SK-N-SH (cell line): Measurements from ENCODE around the gene AGMAT. TPM values are rescaled to one million over a fixed set of nuclear protein-coding genes. Genes with fewer than 3 reads are reported as not detected.

Experiments
- CTCF ChIA-PET: fragments of 300-600, 350-600 bp; formaldehyde crosslinking; extraction: SDS; loops from one replicate; lab custom pipeline; 2021; lab: Yijun Ruan, JAX
- POLR2A ChIA-PET: fragments of 350-600 bp; sonication (Branson Sonifier 250); formaldehyde crosslinking; extraction: SDS; loops from one replicate; lab custom pipeline; 2020; ENCODE audit warnings: antibody characterized with exemption, inconsistent platforms; lab: Yijun Ruan, JAX
- DNase-seq: peaks from one replicate; pipeline ENCODE4 v3.0.0; 2012
- H2AFZ ChIP-seq: fragments of 200-600 bp; sonication (generic); 2 replicates; pipeline ENCODE4 v1.8.1; 2016; ENCODE audit warnings: antibody characterized with exemption, mild to moderate bottlenecking, low read depth
- H3F3A ChIP-seq: fragments of 200-600 bp; sonication (generic); replicated peaks from 2 replicates; pipeline ENCODE3; 2016; ENCODE audit warnings: antibody characterized with exemption, mild to moderate bottlenecking; ENCODE audit not compliant: insufficient read depth
- H3K27ac ChIP-seq, 2 experiments: fragments of 200-500 bp in 1 of 2; fragments of 200-600 bp in 1 of 2; sonication (Bioruptor generic) in 1 of 2; sonication (generic), shearing (Covaris generic) in 1 of 2; 2 replicates each; pipeline versions ENCODE4 v1.5.1 to v1.6.1; 2014 to 2016; ENCODE audit warnings: low read depth in 2 of 2, inconsistent platforms in 1 of 2, low read length in 1 of 2, mild to moderate bottlenecking in 1 of 2, mixed read lengths in 1 of 2
- H3K27me3 ChIP-seq: fragments of 200-600 bp; sonication (generic), shearing (Covaris generic); 2 replicates; pipeline ENCODE4 v1.6.1; 2016; ENCODE audit warnings: mixed run types; ENCODE audit not compliant: insufficient read depth
- H3K36me3 ChIP-seq, 2 experiments: fragments of 200-500 bp in 1 of 2; fragments of 200-600 bp in 1 of 2; sonication (Bioruptor generic) in 1 of 2; sonication (generic) in 1 of 2; replicated peaks in 1 of 2; 2 replicates each; pipeline versions ENCODE3 to v1.5.1; 2014 to 2016; ENCODE audit warnings: low read length in 1 of 2, mild to moderate bottlenecking in 1 of 2; ENCODE audit not compliant: insufficient read depth in 2 of 2, control insufficient read depth in 1 of 2
- H3K4me1 ChIP-seq, 2 experiments: fragments of 200-500 bp in 1 of 2; fragments of 200-600 bp in 1 of 2; sonication (Bioruptor generic) in 1 of 2; sonication (generic), shearing (Covaris generic) in 1 of 2; 2 replicates each; pipeline versions ENCODE4 v1.5.1 to v1.6.1; 2014 to 2016; ENCODE audit warnings: low read depth in 1 of 2, low read length in 1 of 2, mixed run types in 1 of 2; ENCODE audit not compliant: insufficient read depth in 2 of 2, control insufficient read depth in 1 of 2
- H3K4me2 ChIP-seq: fragments of 200-600 bp; sonication (generic), shearing (Covaris generic); 2 replicates; pipeline ENCODE4 v1.6.1; 2017; ENCODE audit warnings: mixed run types
- H3K4me3 ChIP-seq, 2 experiments: fragments of 200-500 bp in 1 of 2; fragments of 200-600 bp in 1 of 2; sonication (Bioruptor generic) in 1 of 2; sonication (generic), shearing (Covaris generic) in 1 of 2; 2 replicates each; pipeline versions ENCODE4 v1.5.1 to v1.8.1; 2014 to 2016; ENCODE audit warnings: low read depth in 2 of 2, inconsistent platforms in 1 of 2, low read length in 1 of 2, mild to moderate bottlenecking in 1 of 2, mixed read lengths in 1 of 2, moderate library complexity in 1 of 2
- H3K79me2 ChIP-seq: fragments of 200-600 bp; sonication (generic); 2 replicates; pipeline ENCODE4 v1.8.1; 2017; ENCODE audit warnings: mild to moderate bottlenecking; ENCODE audit not compliant: insufficient read depth
- H3K9ac ChIP-seq: fragments of 200-600 bp; sonication (generic); 2 replicates; pipeline ENCODE4 v1.6.1; 2017; ENCODE audit warnings: mixed run types
- H3K9me2 ChIP-seq: fragments of 200-600 bp; sonication (generic); 2 replicates; pipeline ENCODE4 v1.6.1; 2017; ENCODE audit warnings: mixed run types
- H3K9me3 ChIP-seq: fragments of 200-600 bp; sonication (generic); 2 replicates; pipeline ENCODE4 v1.6.1; 2017; ENCODE audit warnings: mixed run types, mild to moderate bottlenecking, moderate library complexity
- H4K20me1 ChIP-seq: fragments of 200-600 bp; sonication (generic); 2 replicates; pipeline ENCODE4 v1.6.1; 2017; ENCODE audit warnings: mild to moderate bottlenecking, mixed run types; ENCODE audit not compliant: insufficient read depth
- CHD2 ChIP-seq: fragments of 150-350 bp; IDR thresholded peaks from 2 replicates; pipeline ENCODE4 v1.6.1; 2018; ENCODE audit warnings: low read length; ENCODE audit not compliant: partially characterized antibody
- ELF1 ChIP-seq: IDR thresholded peaks from 2 replicates; pipeline ENCODE4 v1.4.0; 2012
- EP300 ChIP-seq, 2 experiments: IDR thresholded peaks; 2 replicates each; pipeline versions ENCODE4 v1.4.0 to v1.6.1; 2012; ENCODE audit warnings: borderline replicate concordance in 1 of 2, low read depth in 1 of 2, low read length in 1 of 2
- GABPA ChIP-seq: IDR thresholded peaks from 2 replicates; pipeline ENCODE4 v1.4.0; 2012; ENCODE audit warnings: low read depth, mild to moderate bottlenecking
- GATA2 ChIP-seq: sonication (generic); formaldehyde crosslinking; IDR thresholded peaks from 2 replicates; pipeline ENCODE4 v1.5.0; 2020; ENCODE audit warnings: mild to moderate bottlenecking, missing genetic modification reagents
- MEF2A ChIP-seq: IDR thresholded peaks from 2 replicates; pipeline ENCODE4 v1.4.0; 2012; ENCODE audit warnings: low read depth, borderline replicate concordance
- RCOR1 ChIP-seq: fragments of 150-350 bp; IDR thresholded peaks from 2 replicates; pipeline ENCODE4 v1.6.1; 2017; ENCODE audit warnings: antibody characterized with exemption, low read length
- RFX5 ChIP-seq: IDR thresholded peaks from 2 replicates; pipeline ENCODE4 v1.6.1; 2012; ENCODE audit warnings: mild to moderate bottlenecking, improper control_type of control experiment, low read length
- SIN3A ChIP-seq: IDR thresholded peaks from 2 replicates; pipeline ENCODE4 v1.6.1; 2012; ENCODE audit warnings: low read depth, mild to moderate bottlenecking, low read length, moderate library complexity, borderline replicate concordance
- SMC3 ChIP-seq: IDR thresholded peaks from 2 replicates; pipeline ENCODE4 v1.6.1; 2012; ENCODE audit warnings: low read depth, low read length, improper control_type of control experiment
- TAF1 ChIP-seq: IDR thresholded peaks from 2 replicates; pipeline ENCODE4 v1.6.1; 2012; ENCODE audit warnings: low read depth, mild to moderate bottlenecking, low read length, moderate library complexity, borderline replicate concordance
- TCF12 ChIP-seq: IDR thresholded peaks from 2 replicates; pipeline ENCODE4 v1.4.0; 2012
- TEAD4 ChIP-seq: IDR thresholded peaks from 2 replicates; pipeline ENCODE4 v1.4.0; 2012; ENCODE audit warnings: mild to moderate bottlenecking, borderline replicate concordance; ENCODE audit not compliant: insufficient read depth
- YY1 ChIP-seq: IDR thresholded peaks from 2 replicates; pipeline ENCODE4 v1.4.0; 2012; ENCODE audit warnings: low read depth, mild to moderate bottlenecking
- WGBS: methylation state at CpG from one replicate; pipeline ENCODE4 v1.1.6; 2017; ENCODE audit warnings: low lambda C conversion rate; 5-methylcytosine and 5-hydroxymethylcytosine counted together
- polyA plus RNA-seq, 3 experiments: library from polyadenylated mRNA; depleted of rRNA; stranded (reverse); fragments of >200 nt; gene quantifications; 2 replicates each; pipeline ENCODE4 v1.2.3, GENCODE V29; 2012
- TF ChIP-seq, protein P1 (sequence below): IDR thresholded peaks from 2 replicates; pipeline ENCODE4 v1.4.0; 2012; ENCODE audit warnings: low read depth, borderline replicate concordance
- TF ChIP-seq, protein P2 (sequence below): fragments of 200-600 bp; sonication (generic); IDR thresholded peaks from 2 replicates; pipeline ENCODE4 v1.6.1; 2017; ENCODE audit warnings: antibody characterized with exemption, mild to moderate bottlenecking, moderate library complexity
- TF ChIP-seq, protein P3 (sequence below): fragments of 150-350 bp; IDR thresholded peaks from 2 replicates; pipeline ENCODE4 v1.6.1; 2016; ENCODE audit warnings: mild to moderate bottlenecking, low read depth, low read length
- TF ChIP-seq, protein P4 (sequence below): IDR thresholded peaks from 2 replicates; pipeline ENCODE4; 2012
- TF ChIP-seq, protein P5 (sequence below): IDR thresholded peaks from 2 replicates; pipeline ENCODE4 v1.4.0; 2012; ENCODE audit warnings: low read depth

Gene AGMAT
- polyA plus RNA-seq, 1 of the 3 experiments (the other 2 are of a cell fraction): 0.66 TPM

DNA sequence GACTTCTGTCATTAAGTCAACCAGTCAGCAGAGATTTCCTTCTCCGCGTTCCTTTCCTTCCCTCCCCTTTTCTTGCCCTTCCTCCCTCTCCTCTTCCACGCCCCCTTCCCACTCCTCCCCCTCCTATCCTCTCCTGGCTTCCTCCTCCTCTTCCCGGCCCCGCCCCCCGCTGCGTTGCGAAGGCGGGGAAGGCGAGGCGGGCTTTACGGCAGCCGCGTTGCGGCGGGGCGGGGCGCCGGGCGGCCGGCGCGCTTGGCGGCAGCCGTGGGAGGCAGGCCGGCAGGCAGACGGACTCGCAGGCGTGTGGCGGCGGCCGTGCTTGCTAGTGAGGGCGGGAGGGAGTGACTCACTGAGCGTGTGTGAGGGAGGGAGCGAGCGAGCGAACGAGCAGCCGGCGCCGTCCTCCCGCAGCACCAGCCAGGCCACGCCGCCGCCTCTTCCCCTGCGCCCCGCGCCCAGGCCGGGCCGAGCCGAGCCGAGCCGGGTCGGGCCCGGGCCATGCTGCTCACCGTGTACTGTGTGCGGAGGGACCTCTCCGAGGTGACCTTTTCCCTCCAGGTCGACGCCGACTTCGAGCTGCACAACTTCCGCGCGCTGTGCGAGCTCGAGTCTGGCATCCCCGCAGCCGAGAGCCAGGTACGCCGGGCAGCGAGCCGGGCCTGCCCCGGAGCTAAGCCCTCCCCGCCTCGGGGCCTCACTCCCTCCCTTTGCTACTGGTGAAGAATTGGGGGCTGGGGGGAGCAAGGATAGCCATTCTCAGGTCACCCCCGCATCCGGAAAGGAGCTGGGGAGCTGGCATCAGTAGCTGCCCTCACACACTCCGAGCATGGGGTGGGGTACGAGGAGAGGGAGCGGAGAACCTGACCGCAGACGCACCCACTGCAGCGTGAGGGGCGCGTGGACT is 32.6 kb upstream of the AGMAT start, which contains the start of gene DDI2 (continued):
- TF ChIP-seq, protein P1, sequence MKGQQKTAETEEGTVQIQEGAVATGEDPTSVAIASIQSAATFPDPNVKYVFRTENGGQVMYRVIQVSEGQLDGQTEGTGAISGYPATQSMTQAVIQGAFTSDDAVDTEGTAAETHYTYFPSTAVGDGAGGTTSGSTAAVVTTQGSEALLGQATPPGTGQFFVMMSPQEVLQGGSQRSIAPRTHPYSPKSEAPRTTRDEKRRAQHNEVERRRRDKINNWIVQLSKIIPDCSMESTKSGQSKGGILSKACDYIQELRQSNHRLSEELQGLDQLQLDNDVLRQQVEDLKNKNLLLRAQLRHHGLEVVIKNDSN: no peak
- no peak for TF ChIP-seq TEAD4
- TF ChIP-seq, protein P2, sequence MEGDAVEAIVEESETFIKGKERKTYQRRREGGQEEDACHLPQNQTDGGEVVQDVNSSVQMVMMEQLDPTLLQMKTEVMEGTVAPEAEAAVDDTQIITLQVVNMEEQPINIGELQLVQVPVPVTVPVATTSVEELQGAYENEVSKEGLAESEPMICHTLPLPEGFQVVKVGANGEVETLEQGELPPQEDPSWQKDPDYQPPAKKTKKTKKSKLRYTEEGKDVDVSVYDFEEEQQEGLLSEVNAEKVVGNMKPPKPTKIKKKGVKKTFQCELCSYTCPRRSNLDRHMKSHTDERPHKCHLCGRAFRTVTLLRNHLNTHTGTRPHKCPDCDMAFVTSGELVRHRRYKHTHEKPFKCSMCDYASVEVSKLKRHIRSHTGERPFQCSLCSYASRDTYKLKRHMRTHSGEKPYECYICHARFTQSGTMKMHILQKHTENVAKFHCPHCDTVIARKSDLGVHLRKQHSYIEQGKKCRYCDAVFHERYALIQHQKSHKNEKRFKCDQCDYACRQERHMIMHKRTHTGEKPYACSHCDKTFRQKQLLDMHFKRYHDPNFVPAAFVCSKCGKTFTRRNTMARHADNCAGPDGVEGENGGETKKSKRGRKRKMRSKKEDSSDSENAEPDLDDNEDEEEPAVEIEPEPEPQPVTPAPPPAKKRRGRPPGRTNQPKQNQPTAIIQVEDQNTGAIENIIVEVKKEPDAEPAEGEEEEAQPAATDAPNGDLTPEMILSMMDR: no peak
- no peak for TF ChIP-seq GABPA
- TF ChIP-seq GATA2 (CRISPR knock-in tag): no peak
- no peak for TF ChIP-seq TCF12
- TF ChIP-seq ELF1: no peak
- TF ChIP-seq, protein P3, sequence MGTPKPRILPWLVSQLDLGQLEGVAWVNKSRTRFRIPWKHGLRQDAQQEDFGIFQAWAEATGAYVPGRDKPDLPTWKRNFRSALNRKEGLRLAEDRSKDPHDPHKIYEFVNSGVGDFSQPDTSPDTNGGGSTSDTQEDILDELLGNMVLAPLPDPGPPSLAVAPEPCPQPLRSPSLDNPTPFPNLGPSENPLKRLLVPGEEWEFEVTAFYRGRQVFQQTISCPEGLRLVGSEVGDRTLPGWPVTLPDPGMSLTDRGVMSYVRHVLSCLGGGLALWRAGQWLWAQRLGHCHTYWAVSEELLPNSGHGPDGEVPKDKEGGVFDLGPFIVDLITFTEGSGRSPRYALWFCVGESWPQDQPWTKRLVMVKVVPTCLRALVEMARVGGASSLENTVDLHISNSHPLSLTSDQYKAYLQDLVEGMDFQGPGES: no peak
- TF ChIP-seq TAF1: peak; percentile 68; the same call in 1 of the 2 replicates

DNA sequence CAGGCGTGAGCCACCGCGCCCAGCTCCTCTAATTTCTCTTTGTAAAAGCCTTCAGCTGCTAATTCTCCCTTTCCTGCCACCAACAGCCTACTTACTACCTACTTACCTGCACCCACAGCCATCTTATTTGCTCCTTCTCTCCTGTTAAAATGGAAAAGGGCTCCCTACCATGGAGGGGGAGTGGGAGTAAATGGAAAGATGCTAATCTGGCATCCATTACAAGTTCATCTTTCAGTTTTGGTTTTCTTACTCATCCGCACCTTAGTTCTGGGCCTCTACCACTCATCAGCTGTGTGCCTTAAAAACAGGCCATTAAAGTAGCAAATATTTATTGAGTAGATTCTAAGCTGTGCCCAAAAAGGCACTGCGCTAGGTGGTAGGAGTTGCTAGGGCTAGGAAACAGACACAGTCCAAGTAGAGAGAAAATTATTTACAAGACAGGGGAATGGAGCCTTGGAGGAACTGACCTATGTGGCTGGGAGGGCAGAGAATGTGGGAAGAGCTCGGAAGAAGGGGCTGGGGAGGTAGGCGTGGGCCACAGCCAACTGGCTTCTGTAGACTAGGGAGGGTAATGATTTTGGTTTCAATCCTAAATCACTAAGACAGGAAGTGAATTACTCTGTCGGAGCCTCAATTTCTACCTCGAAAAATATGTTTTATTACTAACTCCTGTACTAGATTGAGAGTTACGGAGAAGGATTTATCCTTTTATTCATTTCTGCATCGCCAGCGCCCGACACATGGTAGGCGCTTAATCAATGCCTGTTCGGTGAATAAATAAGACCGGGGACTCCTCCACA is 31.7 kb upstream of the AGMAT start:
- H3K27me3 ChIP-seq: no peaks in the 10 kb centered on the region
- H2AFZ ChIP-seq: peak overlapping the region; percentile 98
- H3K4me2 ChIP-seq: peak overlapping the region; percentile 75
- WGBS: 40% methylated on average over 16 of the region's 16 CpGs
- CTCF ChIA-PET: interaction anchor here (0.9 to 2.3 kb wide), 4 partner anchors 11 to 199 kb away, joined by 3 to 5 read pairs (median 4); no protein-coding TSS in a partner anchor
- H3K9me2 ChIP-seq: no peaks in the 10 kb centered on the region
- peak overlapping the region; percentile 57 to 89 for H3K4me3 ChIP-seq
- TF ChIP-seq, protein P4, sequence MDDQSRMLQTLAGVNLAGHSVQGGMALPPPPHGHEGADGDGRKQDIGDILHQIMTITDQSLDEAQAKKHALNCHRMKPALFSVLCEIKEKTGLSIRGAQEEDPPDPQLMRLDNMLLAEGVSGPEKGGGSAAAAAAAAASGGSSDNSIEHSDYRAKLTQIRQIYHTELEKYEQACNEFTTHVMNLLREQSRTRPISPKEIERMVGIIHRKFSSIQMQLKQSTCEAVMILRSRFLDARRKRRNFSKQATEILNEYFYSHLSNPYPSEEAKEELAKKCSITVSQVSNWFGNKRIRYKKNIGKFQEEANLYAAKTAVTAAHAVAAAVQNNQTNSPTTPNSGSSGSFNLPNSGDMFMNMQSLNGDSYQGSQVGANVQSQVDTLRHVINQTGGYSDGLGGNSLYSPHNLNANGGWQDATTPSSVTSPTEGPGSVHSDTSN: peak; percentile 36; the same call in 1 of the 2 replicates
- TF ChIP-seq CHD2 (no peak), RFX5 (peak; percentile 56; the same call in 1 of the 2 replicates), TCF12 (no peak), SMC3 (no peak), EP300 (IDR thresholded peaks at IDR 0.05; ENCODE audit: borderline replicate concordance in 1 of 2, low read depth in 1 of 2, low read length in 1 of 2) (no peak), GABPA (no peak), RCOR1 (no peak), SIN3A (no peak), TEAD4 (no peak), MEF2A (no peak), YY1 (0 out of 2 replicates have a peak, but pooled peaks have one; percentile 5)
- TF ChIP-seq, protein P5, sequence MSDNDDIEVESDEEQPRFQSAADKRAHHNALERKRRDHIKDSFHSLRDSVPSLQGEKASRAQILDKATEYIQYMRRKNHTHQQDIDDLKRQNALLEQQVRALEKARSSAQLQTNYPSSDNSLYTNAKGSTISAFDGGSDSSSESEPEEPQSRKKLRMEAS: no peak
- TF ChIP-seq, protein P3: no peak
- TF ChIP-seq, all 33 proteins: peak for 3
- Histone ChIP-seq H3K36me3 (peaks cover 0 to 7% of the 10 kb centered on the region in 2 experiments), H4K20me1 (peaks cover 27% of the 10 kb centered on the region), H3F3A (peaks cover 33% of the 10 kb centered on the region), H3K79me2 (peaks cover 41% of the 10 kb centered on the region), H3K27ac (peak overlapping the region; percentile 71 to 82), H3K9ac (peak overlapping the region; percentile 59), H3K4me1 (peaks cover 3 to 23% of the 10 kb centered on the region in 2 experiments), H3K9me3 (no peaks in the 10 kb centered on the region)
- peak; percentile 38 for DNase-seq
- POLR2A ChIA-PET: no interaction called here
